HG02571 (cell line): ENCODE data around the gene CCNF.
A peak's percentile ranks its signal among the peaks of the same experiment; 100 is the strongest.
"Not testable (repeated sequence)": the region's sequence is repeated elsewhere in the genome, so short reads cannot be mapped to it uniquely, and the experiment has no call there.

Experiments
- ATAC-seq: cut with Tn5 transposase; IDR thresholded peaks from one replicate; pipeline ENCODE4 v1.9.1; 2021; ENCODE audit warnings: mild to moderate bottlenecking, moderate library complexity; ENCODE audit not compliant: unreplicated experiment

CCNF gene, protein sequence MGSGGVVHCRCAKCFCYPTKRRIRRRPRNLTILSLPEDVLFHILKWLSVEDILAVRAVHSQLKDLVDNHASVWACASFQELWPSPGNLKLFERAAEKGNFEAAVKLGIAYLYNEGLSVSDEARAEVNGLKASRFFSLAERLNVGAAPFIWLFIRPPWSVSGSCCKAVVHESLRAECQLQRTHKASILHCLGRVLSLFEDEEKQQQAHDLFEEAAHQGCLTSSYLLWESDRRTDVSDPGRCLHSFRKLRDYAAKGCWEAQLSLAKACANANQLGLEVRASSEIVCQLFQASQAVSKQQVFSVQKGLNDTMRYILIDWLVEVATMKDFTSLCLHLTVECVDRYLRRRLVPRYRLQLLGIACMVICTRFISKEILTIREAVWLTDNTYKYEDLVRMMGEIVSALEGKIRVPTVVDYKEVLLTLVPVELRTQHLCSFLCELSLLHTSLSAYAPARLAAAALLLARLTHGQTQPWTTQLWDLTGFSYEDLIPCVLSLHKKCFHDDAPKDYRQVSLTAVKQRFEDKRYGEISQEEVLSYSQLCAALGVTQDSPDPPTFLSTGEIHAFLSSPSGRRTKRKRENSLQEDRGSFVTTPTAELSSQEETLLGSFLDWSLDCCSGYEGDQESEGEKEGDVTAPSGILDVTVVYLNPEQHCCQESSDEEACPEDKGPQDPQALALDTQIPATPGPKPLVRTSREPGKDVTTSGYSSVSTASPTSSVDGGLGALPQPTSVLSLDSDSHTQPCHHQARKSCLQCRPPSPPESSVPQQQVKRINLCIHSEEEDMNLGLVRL

DNA sequence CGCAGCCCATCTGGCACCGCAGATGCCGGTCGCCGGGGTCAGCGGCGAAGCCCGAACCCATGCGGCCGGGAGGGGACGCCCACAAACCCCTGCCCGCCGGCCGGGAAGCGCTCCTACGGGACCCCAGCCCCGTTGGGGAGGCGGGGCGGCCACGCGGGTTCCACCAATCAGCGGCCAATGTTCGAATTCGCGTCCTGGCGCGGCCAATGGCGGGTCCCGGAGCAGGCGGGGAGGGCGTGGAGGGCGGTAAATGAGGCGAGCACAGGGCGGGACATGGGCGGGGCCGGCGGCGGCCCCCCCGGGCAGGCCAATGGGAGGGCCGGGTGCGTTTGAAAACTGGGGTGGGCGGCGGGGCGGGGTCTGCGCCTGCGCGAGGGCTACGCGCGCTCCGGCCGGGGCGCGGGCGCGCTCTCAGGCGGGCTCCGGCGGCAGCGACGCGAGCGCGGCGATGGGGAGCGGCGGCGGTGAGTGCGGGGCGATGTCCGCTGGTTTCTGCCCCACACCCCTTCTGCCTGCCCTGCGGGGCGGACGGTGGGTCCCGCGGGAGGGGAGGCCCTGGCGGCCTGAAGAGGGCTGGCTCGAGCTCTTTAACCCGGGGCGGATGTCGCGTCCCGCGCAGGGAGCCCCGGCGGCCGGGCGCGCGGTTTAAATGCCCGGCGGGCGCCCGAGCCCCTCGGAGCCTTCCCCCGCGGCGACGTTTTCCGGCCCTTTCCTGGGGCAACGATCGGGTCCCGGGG, at the start of gene CCNF:
CCNF (plus strand) TSS at position 414 of the 737 bp plus-strand sequence; CDS start at position 449, 35 bp downstream.
- ATAC-seq, result peak; percentile 85

DNA sequence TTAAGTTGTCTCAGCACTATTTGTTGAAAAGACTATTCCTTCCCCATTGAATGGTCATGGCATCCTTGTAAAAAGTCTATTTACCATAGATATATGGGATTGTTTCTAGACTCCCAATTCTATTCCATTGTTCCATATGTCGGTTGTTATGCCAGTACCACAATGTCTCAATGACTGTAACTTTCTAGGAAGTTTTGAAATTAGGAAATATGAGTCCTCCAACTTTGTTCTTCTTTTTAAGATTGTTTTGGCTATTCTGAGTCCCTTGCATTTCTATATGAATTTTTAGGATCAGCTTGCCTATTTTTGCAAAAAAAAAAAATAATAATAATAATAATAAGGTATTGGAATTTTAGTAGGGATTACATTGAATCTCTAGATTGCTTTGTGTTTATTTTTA, 45.7 kb upstream of the CCNF start:
- ATAC-seq, result no peak

DNA sequence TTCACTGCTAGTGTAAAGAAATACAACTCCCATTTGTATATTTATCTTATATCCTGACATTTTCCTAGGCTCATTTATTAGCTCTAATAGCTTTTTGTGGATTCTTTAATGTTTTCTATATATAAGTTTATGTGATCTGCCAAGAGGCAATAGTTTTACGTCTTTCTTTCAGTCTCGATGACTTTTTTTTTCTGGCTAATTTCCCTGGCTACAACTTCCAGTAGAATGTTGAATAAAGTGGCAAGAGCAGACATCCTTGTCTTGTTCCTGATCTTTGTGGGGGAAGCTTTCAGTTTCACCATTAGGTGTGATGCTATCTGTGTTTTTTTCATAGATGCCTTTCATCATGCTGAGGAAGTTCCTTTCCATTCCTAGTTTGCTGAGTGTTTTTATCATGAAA, 44.8 kb upstream of the CCNF start:
- ATAC-seq, result no peak

DNA sequence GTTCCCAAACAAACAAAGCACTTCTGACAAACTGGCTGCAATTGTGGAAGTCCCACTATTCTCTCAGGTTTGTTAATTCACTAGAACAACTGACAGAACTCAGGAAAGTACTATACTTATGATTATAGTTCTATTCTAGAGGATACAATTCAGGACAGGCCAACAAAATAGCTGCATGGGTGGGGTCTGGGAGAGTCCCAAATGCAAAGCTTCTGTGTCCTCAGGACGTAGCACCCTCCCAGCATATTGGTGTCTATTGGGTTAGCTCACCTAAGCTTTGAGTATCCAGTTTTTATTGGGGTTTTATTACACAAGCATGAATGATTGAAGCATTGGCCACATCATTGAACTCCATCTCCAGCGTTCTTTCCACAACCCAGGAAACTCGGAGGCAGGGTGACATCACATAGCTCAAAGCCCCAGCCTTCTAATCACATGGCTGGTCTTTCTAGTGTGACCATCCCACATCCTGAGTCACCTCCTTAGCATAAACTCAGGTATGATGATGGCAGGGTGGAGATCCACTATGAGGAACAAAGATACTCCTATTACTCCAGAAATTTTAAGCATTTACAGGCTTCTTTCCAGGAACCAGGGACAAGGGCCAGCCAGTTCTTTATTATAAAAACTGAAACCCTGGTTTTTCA, 43.9 kb upstream of the CCNF start:
- no peak for ATAC-seq

DNA sequence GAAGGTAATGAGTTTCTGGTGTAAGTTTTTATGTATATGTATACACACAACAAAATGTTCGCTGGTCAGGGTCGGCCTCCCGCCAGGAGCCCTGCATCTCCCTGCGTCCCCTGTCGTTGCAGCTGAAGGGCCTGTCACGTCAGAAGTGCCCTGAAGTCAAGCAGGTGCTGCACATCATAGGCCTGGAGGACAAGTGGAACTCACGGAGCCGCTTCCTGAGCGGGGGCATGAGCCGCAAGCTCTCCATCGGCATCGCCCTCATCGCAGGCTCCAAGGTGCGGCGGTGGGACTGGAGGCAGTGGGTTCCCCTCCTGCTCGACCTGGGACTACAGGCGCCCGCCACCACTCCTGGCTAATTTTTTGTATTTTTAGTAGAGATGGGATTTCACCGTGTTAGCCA, 43.3 kb upstream of the CCNF start:
- ATAC-seq, result not testable (repeated sequence)

GRCh38 chr16:2386990-2387389, 42.3 kb upstream of the CCNF start:
- ATAC-seq, result no peak

GRCh38 chr16:2388139-2388874, 40.9 kb upstream of the CCNF start:
- ATAC-seq, result no peak

DNA sequence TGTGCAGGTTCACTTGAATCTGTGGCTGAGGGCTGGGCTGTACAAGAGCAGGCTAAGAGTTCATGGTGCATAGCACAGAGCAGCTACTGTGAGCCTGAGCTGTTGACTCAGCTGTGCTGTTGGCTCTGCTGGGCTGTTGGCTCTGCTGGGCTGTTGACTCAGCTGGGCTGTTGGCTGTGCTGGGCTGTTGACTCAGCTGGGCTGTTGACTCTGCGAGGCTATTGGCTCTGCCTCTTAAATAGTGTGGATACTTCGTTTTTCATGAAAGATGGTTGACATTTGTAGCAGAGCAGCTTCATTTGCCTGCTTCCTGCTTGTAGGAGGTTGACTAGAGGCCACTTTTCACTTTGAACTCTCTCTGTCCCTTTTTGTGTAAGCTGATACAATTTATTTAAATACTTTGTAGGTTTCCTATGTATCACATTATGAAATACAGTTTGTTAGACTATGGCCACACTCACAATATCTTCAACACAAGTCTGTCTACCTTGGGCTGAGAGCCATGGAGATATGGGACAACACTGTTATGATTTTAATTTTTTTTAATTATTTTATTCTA, 40.3 kb upstream of the CCNF start:
- no peak for ATAC-seq

- no peak for ATAC-seq
These were observed 37.2 kb upstream of the CCNF start for GRCh38 chr16:2392025-2392424.

GRCh38 chr16:2398520-2398919, 30.7 kb upstream of the CCNF start:
- ATAC-seq, result no peak

DNA sequence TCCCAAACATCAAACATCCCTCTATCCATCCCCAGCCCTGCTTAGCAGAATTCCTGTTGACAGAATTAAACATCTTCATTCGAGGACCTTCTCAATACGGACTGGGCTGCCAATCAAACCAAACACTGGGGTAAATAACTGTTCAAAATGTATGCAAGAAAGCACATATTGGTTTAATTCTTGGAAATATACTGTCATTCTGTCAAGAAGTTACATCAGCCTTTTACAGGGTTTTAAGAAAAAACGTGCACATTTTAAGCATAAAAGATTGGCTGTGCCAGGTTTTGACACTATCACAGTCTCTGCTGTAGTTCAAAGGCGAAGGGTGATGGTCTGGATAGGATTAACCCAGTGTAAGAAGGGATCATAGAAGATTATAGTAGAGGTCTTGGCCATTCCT, 25.1 kb upstream of the CCNF start:
- no peak for ATAC-seq

DNA sequence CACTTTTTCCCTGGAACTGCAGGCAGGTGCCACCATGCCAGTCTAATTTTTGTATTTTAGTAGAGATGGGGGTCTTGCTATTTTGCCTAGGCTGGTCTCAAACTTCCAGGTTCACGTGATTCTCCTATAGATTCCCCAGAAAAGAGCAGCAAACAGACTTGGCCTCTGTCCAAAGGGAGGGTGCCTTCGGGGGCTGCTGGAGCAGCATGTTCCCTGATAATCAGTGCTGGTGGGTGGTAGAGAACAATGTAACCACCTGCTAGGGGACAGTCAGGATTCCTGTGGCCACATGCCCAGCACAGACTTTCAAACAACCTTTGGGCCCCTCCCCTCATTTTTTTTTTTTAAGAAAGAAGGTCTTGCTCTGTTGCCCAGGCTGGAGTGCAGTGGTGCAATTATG, 14.2 kb upstream of the CCNF start:
- no peak for ATAC-seq

GRCh38 chr16:2420035-2420434, 9.2 kb upstream of the CCNF start:
- ATAC-seq, result no peak

DNA sequence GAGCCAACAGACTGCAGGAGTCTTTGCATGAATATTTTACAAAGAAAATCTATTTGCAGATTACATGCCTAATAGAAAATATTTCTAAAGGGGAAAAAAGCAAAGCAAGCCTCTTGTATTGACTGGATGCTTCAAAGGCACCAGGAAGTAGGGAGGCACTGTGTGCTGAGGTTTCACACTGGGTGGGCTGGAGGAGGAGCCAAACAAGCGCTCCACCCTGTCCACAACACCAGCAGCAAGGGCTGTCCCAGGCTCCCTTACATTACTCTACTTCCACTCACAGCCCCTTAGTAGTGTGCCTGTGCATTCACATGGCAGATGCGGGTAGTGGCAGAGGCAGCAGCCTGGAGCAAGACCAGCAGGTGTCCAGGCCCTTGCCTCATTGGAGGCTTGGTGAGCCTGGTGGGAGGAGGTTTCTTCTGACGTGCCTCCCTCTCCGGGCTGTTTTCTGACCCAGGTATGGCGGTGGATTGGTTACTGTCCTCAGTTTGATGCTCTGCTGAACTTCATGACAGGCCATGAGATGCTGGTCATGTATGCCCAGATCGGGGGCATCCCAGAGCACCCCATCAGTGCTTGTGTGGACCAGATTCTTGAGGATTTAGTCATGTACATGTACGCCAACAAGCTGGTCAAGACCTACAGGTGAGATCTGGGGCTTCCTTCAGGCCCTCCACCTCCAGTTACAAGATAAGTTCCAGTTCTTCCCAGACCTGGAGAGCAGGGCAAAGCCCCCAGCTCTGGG, 7.0 kb upstream of the CCNF start:
- ATAC-seq, result no peak

GRCh38 chr16:2424061-2425007, 4.9 kb upstream of the CCNF start:
- ATAC-seq, result no peak

- ATAC-seq, result no peak
These were observed 4.2 kb upstream of the CCNF start for GRCh38 chr16:2425008-2425518.

DNA sequence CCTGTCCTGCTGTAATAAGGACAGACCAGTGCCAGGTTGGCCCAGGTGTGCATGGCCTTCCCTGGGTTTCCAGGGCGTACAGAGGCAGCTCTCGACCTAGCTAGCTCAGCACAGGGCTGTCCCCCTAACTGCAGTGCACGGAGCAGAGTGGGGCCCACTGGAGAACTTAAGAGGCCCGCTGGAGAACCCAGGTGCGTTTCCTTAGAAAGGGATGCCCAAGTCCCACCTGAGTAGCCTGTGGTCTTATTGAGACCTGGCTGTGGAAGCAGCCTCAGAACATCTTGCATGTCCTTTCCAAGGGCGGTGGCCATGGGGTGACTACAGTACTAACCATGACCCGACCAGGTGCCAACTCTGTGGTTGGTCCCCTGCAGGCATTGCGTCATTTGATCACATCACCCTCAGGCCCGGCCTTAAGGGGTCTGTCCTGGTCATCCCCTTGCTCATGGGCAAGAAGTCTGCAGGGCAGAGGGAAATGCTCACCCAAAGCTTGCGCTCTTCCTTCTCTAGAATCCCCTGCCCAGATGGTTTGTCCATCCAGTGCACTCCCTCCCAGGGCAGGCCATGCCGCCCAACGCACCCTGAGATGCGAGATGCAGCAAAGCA, 3.3 kb upstream of the CCNF start:
- no peak for ATAC-seq

DNA sequence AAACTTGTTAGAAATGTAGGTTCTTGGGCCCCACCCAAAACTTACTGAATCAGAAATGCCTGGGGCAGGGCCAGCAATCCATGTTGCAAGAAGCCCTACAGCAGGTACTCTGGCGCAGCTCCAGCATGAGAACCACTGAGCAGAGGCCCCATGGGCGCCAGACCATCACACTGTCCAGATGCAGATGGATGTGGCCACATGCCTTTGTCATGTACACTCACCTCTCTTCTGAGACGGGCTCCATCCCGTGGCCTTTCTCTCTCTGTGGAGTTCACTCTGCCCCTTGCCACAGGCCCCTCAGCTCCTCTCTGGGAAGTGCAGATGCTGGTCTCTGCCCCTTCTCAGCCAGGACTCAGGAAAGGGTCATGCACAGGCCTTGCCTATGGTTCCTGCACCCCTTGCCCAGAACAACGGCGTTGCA, 2.3 kb upstream of the CCNF start:
- ATAC-seq, result no peak
